Measurements from ENCODE around the gene RHOH.

- TF ChIP-seq CTCF (IDR thresholded peaks at IDR 0.05; ENCODE audit: low read depth, low read length, poor library complexity, severe bottlenecking) (no peak), EZH2phosphoT487 (IDR thresholded peaks at IDR 0.05; ENCODE audit: borderline replicate concordance, low read length) (no peak)
These were observed 2.4 kb downstream of the RHOH start for GRCh38 chr4:40199179-40199670.

Data from DOHH2 (cell line).